Body of pancreas (tissue), 4 donors: ENCODE data around the gene YES1. TPM values are rescaled to one million over a fixed set of nuclear protein-coding genes. Genes with fewer than 3 reads are reported as not detected.

Experiments
- ATAC-seq: fragments of 150-250 bp; one replicate; pipeline ENCODE4 v1.9.1; 2016
- DNase-seq, 4 donors: peaks; one replicate each; pipeline ENCODE4 v3.0.0-alpha.2; 2019
- H3K27ac ChIP-seq, 4 donors: fragments of 200-600 bp; sonication (generic); 1 replicate in 3 of 4; 2 replicates in 1 of 4; pipeline versions ENCODE4 v1.5.1 to v1.6.1; 2016 to 2019; ENCODE audit warnings: mild to moderate bottlenecking in 1 of 4, mixed read lengths in 1 of 4, moderate library complexity in 1 of 4
- H3K27me3 ChIP-seq, 2 donors: fragments of 200-600 bp; sonication (generic); one replicate each; pipeline ENCODE4 v1.6.0; 2016; ENCODE audit warnings: mild to moderate bottlenecking in 1 of 2
- H3K36me3 ChIP-seq, 2 donors: fragments of 200-600 bp; sonication (generic); replicated peaks in 1 of 2; 2 replicates each; pipeline ENCODE4 v1.5.1; 2016; ENCODE audit warnings: low read depth in 2 of 2; ENCODE audit not compliant: insufficient read depth in 1 of 2
- H3K4me1 ChIP-seq: fragments of 200-600 bp; sonication (generic); one replicate; pipeline ENCODE4 v1.6.0; 2016
- H3K4me3 ChIP-seq, 2 donors: fragments of 200-600 bp; sonication (generic); 1 replicate in 1 of 2; 2 replicates in 1 of 2; pipeline ENCODE4 v1.5.1; 2016 to 2019
- H3K9me3 ChIP-seq, 3 donors: fragments of 200-600 bp; sonication (generic); 1 replicate in 2 of 3; 2 replicates in 1 of 3; pipeline ENCODE4 v1.5.1; 2016
- POLR2A ChIP-seq, 3 donors: fragments of 450-650 bp; IDR thresholded peaks; one replicate each; pipeline ENCODE4 v1.6.1; 2016; ENCODE audit warnings: antibody characterized with exemption in 3 of 3, mild to moderate bottlenecking in 2 of 3
- WGBS, 2 donors: methylation state at CpG; one replicate each; pipeline ENCODE4 v1.1.5; 2017; 5-methylcytosine and 5-hydroxymethylcytosine counted together
- intact Hi-C: fragments of 100-400 bp; cut with DNase I; formaldehyde crosslinking; loops from one replicate; pipeline ENCODE4 v1.15.1; 2023
- total RNA-seq, 2 donors: library from RNA; depleted of rRNA; stranded (reverse); fragments of >200 nt; gene quantifications; one replicate each; pipeline ENCODE4 v1.1.0, GENCODE V29; 2016
- TF ChIP-seq, protein P1 (sequence below), 7 experiments: fragments of 450-650 bp in 4 of 7; fragments of 200-600 bp in 3 of 7; sonication (generic) in 3 of 7; IDR thresholded peaks; one replicate each; pipeline ENCODE4 v1.5.1; 2016 to 2019; ENCODE audit warnings: antibody characterized with exemption in 7 of 7

The YES1 gene
- total RNA-seq, 2 donors from 2014 or later, result 50.4 to 51.4 TPM

DNA sequence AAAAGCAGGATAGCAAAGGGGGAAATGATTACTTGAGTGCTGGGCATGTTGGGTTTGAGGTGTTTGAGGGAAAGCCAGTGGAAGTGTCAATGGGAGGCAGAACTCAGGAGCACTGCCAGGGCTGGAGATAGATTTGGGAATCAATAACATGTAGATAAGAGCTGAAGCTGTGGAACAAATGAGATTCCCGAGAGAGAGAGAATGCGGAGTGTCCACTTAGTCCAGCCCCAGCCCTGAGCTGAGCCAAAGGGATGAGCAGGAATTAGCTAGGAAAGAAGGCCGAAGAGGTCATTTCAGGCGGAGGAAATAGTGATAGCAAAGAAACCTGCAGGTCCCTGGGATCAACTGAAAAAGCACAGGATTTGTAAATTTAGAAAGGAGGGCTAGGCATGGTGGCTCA is 21.2 kb upstream of the YES1 start:
- intact Hi-C loops, result loop anchor here (5.0 to 10.0 kb wide), 2 partner anchors 91 to 208 kb away; no protein-coding TSS in a partner anchor
- H3K36me3 ChIP-seq, result no peaks in the 10 kb centered on the region
- no peak overlapping the region for H3K4me3 ChIP-seq
- H3K27me3 ChIP-seq, result no peaks in the 10 kb centered on the region
- DNase-seq (no peak), ATAC-seq (no peak)
- H3K4me1 ChIP-seq, result no peaks in the 10 kb centered on the region
- WGBS, 2 donors, result 61 to 62% methylated on average over 4 of the region's 4 CpGs
- no peak for TF ChIP-seq POLR2A (IDR thresholded peaks at IDR 0.05)
- TF ChIP-seq, protein P1, sequence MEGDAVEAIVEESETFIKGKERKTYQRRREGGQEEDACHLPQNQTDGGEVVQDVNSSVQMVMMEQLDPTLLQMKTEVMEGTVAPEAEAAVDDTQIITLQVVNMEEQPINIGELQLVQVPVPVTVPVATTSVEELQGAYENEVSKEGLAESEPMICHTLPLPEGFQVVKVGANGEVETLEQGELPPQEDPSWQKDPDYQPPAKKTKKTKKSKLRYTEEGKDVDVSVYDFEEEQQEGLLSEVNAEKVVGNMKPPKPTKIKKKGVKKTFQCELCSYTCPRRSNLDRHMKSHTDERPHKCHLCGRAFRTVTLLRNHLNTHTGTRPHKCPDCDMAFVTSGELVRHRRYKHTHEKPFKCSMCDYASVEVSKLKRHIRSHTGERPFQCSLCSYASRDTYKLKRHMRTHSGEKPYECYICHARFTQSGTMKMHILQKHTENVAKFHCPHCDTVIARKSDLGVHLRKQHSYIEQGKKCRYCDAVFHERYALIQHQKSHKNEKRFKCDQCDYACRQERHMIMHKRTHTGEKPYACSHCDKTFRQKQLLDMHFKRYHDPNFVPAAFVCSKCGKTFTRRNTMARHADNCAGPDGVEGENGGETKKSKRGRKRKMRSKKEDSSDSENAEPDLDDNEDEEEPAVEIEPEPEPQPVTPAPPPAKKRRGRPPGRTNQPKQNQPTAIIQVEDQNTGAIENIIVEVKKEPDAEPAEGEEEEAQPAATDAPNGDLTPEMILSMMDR (IDR thresholded peaks at IDR 0.05), result no peak
- no peaks in the 10 kb centered on the region for H3K9me3 ChIP-seq
- no peak overlapping the region for H3K27ac ChIP-seq

DNA sequence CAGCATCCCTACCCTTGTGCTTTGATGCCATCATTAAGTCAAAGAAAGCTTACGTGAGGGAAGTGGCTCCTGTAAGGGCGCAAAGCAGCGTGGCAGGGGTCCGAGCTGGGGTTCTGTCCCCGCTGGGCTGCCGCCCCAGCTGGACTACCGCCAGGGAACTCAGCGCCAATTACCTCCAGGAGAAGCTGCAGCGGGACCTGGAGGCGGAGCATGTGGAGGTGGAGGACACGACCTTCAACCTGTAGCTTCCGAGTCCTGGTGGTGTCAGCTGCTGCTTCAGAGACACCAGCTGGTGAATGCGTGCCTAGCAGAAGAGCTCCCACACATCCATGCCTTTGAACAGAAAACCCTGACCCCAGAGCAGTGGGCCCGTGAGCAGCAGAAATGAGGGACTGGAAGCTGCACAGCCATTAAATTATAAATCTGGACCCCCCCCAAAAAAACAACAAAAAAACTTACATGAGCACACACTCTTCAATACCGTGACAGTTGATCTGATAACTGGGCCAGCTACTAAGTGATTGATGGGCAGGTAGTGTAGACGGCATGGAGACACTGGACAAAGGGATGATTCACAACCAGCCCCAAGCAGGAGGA is 20.1 kb upstream of the YES1 start:
- H3K27ac ChIP-seq, result no peak overlapping the region
- no peak overlapping the region for H3K4me3 ChIP-seq
- peak in 2 of 4 donors; percentile 18 to 28 for DNase-seq
- WGBS, 2 donors, result 7 to 20% methylated on average over 8 to 16 of the region's 16 CpGs
- H3K4me1 ChIP-seq, result no peaks in the 10 kb centered on the region
- H3K36me3 ChIP-seq, result no peaks in the 10 kb centered on the region
- ATAC-seq, result no peak
- TF ChIP-seq POLR2A (IDR thresholded peaks at IDR 0.05), result no peak
- TF ChIP-seq, protein P1 (IDR thresholded peaks at IDR 0.05), result no peak
- H3K9me3 ChIP-seq, result no peaks in the 10 kb centered on the region
- intact Hi-C loops, result loop anchor here (5.0 to 10.0 kb wide), 2 partner anchors 90 to 207 kb away; no protein-coding TSS in a partner anchor
- no peaks in the 10 kb centered on the region for H3K27me3 ChIP-seq

DNA sequence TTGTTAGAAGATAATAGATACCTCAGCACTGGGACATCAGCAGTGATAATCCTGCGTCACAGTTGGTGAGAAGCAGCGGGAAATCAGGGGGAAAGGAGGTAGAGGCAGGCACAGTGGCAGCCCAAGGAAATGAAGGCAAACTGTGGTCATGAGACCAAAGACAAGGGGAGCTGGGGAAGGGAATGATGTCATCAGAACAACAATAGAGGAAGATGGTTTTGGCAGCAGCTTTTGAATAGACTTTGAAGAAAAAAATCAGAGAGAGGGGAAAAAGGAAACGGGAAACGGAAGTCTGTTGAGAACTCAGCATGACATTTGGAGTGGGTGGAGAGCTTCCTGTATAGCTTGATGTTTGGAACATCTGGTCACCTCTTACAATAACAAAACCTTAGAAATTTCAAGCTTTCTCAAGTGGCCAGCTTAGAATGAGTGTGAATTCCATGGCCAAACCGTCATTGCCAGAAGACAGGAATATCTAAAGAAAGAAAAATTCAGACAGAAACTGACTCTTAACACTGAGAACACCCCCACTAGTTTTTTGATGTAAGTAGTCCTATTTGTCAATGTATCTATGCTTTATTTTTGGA is 18.4 kb upstream of the YES1 start:
- no peak overlapping the region for H3K27ac ChIP-seq
- H3K9me3 ChIP-seq, result no peaks in the 10 kb centered on the region
- no peaks in the 10 kb centered on the region for H3K36me3 ChIP-seq
- intact Hi-C loops, result loop anchor here (5.0 to 10.0 kb wide), 2 partner anchors 88 to 206 kb away; no protein-coding TSS in a partner anchor
- 27 to 37% methylated on average over 5 of the region's 5 CpGs for WGBS, 2 donors
- H3K4me1 ChIP-seq, result no peaks in the 10 kb centered on the region
- TF ChIP-seq, protein P1 (IDR thresholded peaks at IDR 0.05), result no peak
- TF ChIP-seq POLR2A (IDR thresholded peaks at IDR 0.05), result no peak
- DNase-seq (no peak), ATAC-seq (peak; percentile 35)
- no peaks in the 10 kb centered on the region for H3K27me3 ChIP-seq
- H3K4me3 ChIP-seq, result no peak overlapping the region

DNA sequence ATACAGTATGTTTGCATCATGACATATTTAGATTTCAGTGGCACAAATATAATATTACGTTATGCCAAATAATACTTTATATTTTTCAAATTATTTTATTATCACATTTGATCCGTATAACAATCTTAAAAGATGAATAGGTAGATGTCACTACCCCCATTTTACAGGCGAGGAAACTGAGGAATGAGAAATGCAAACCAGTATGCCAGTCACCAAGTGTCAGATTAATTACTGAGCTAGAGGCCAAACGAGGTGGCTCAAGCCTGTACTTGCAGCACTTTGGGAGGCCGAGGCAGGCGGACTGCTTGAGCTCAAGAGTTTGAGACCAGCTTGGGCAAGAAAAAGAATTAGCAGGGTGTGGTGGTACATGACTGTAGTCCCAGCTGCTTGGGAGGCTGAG is 17.4 kb upstream of the YES1 start:
- no peaks in the 10 kb centered on the region for H3K36me3 ChIP-seq
- no peaks in the 10 kb centered on the region for H3K9me3 ChIP-seq
- intact Hi-C loops, result no loop called here
- no peaks in the 10 kb centered on the region for H3K4me1 ChIP-seq
- H3K27ac ChIP-seq, result no peak overlapping the region
- H3K27me3 ChIP-seq, result no peaks in the 10 kb centered on the region
- TF ChIP-seq, protein P1 (IDR thresholded peaks at IDR 0.05), result no peak
- no peak for TF ChIP-seq POLR2A (IDR thresholded peaks at IDR 0.05)
- DNase-seq, result no peak
- H3K4me3 ChIP-seq, result no peak overlapping the region
- ATAC-seq, result no peak
- WGBS, 2 donors, result 69 to 78% methylated on average over 6 of the region's 6 CpGs
